ENCODE data around the gene BRSK2.

DNA sequence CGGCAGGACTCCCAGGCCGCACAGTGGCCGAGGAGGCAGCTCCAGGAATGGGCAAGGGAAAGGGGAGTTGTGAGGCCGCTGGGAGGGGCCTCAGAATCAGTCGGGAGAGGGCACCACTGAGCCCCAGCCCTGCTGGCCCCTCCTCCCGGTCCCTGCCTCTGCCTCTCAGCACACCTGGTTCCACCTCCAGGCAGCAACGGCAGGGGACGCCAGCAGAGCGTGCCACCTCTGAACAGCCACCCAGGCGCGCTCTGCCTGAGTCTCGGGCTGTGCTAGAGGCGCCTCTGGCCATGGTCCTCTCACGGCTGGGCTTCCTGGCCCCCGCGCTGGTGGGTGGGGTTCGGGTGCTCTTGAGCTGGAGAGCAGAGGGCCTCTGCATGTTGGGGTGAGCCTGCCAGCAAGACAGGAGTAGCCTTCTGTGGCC lies 63.9 kb downstream of the BRSK2 start:
- TF ChIP-seq, protein P1, sequence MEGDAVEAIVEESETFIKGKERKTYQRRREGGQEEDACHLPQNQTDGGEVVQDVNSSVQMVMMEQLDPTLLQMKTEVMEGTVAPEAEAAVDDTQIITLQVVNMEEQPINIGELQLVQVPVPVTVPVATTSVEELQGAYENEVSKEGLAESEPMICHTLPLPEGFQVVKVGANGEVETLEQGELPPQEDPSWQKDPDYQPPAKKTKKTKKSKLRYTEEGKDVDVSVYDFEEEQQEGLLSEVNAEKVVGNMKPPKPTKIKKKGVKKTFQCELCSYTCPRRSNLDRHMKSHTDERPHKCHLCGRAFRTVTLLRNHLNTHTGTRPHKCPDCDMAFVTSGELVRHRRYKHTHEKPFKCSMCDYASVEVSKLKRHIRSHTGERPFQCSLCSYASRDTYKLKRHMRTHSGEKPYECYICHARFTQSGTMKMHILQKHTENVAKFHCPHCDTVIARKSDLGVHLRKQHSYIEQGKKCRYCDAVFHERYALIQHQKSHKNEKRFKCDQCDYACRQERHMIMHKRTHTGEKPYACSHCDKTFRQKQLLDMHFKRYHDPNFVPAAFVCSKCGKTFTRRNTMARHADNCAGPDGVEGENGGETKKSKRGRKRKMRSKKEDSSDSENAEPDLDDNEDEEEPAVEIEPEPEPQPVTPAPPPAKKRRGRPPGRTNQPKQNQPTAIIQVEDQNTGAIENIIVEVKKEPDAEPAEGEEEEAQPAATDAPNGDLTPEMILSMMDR (IDR thresholded peaks at IDR 0.05), result peak in 4 of 6 experiments; percentile 24 to 60 (median 28)
- TF ChIP-seq POLR2A (IDR thresholded peaks at IDR 0.05), result no peak

All from Peyer's patch (tissue), 4 donors.